SH-SY5Y (cell line): Measurements from ENCODE around the gene CLEC17A.

Source experiments
- GATA2 ChIP-seq: IDR thresholded peaks from 2 replicates; pipeline ENCODE4 v1.6.1; 2011; ENCODE audit warnings: mild to moderate bottlenecking, low read depth, low read length
- GATA3 ChIP-seq: IDR thresholded peaks from 2 replicates; pipeline ENCODE4 v1.6.1; 2011; ENCODE audit warnings: low read depth, mild to moderate bottlenecking, low read length, moderate library complexity

DNA sequence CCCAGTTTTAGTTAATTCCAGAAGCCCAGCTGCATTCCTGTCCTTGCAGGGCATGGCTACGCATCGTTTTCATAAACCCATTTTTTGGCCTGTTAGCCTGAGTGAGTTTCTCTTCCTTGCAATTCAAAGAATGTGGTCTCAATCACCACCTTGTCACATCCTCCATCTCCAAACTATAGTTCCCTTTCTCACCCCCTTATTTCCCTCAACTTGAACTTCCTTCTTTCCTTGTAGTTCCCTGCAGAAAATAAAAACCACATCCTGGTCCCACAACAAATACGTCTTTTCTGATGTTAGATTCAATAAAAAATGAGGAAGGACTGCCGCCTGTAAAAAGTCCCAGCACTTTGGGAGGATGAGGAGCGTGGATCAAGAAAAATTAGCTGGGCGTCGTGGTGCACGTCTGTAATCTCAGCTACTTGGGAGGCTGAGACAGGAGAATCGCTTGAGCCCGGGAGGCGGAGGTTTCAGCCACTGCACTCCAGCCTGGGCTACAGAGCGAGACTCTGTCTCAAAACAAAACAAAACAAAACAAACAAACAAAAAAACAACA is 78.6 kb downstream of the CLEC17A start:
- no peak for TF ChIP-seq GATA3
- no peak for TF ChIP-seq GATA2
